Trophoblast cell (in vitro differentiated cells and primary cell): ENCODE results near the gene PHLPP1.
A peak's percentile ranks its signal among the peaks of the same experiment; 100 is the strongest.

Experiments used
- DNase-seq, 2 donors: peaks; one replicate each; pipeline ENCODE4 v3.0.0-alpha.2; 2016
- H2AFZ ChIP-seq: 2 replicates; pipeline ENCODE4 v1.6.1; 2013; ENCODE audit warnings: low read length, moderate library complexity, mild to moderate bottlenecking; ENCODE audit not compliant: insufficient read depth, poor library complexity
- H2AK5ac ChIP-seq: 2 replicates; pipeline ENCODE4 v1.6.1; 2013; ENCODE audit warnings: mild to moderate bottlenecking, low read length
- H2BK120ac ChIP-seq: 2 replicates; pipeline ENCODE4 v1.6.1; 2013; ENCODE audit warnings: low read length, mild to moderate bottlenecking, moderate library complexity; ENCODE audit not compliant: insufficient read depth, poor library complexity
- H2BK12ac ChIP-seq: 2 replicates; pipeline ENCODE4 v1.6.1; 2013; ENCODE audit warnings: mild to moderate bottlenecking, low read length, moderate library complexity
- H2BK5ac ChIP-seq: 2 replicates; pipeline ENCODE4 v1.6.1; 2013; ENCODE audit warnings: low read length, low read depth, moderate library complexity, mild to moderate bottlenecking; ENCODE audit not compliant: poor library complexity
- H3K14ac ChIP-seq: 2 replicates; pipeline ENCODE4 v1.6.1; 2013; ENCODE audit warnings: mild to moderate bottlenecking, low read length
- H3K18ac ChIP-seq: 2 replicates; pipeline ENCODE4 v1.6.1; 2013; ENCODE audit warnings: mild to moderate bottlenecking, low read length
- H3K23ac ChIP-seq: 2 replicates; pipeline ENCODE4 v1.6.1; 2013; ENCODE audit warnings: low read length
- H3K27ac ChIP-seq: 2 replicates; pipeline ENCODE4 v1.5.1; 2013; ENCODE audit warnings: low read depth, mild to moderate bottlenecking, inconsistent platforms, low read length, moderate library complexity
- H3K27me3 ChIP-seq: 2 replicates; pipeline ENCODE4 v1.6.1; 2013; ENCODE audit warnings: inconsistent platforms, mild to moderate bottlenecking, low read length, moderate library complexity; ENCODE audit not compliant: insufficient read depth
- H3K36me3 ChIP-seq, 2 experiments: 1 replicate in 1 of 2; 2 replicates in 1 of 2; pipeline ENCODE4 v1.6.1; 2013; ENCODE audit warnings: low read length in 2 of 2, mild to moderate bottlenecking in 2 of 2, moderate library complexity in 1 of 2; ENCODE audit not compliant: insufficient read depth in 2 of 2, control insufficient read depth in 1 of 2
- H3K4ac ChIP-seq: 2 replicates; pipeline ENCODE4 v1.6.1; 2013; ENCODE audit warnings: low read depth, mild to moderate bottlenecking, low read length, moderate library complexity
- H3K4me1 ChIP-seq, 2 experiments: 1 replicate in 1 of 2; 2 replicates in 1 of 2; pipeline ENCODE4 v1.6.1; 2013; ENCODE audit warnings: low read length in 2 of 2, mild to moderate bottlenecking in 2 of 2, moderate library complexity in 1 of 2; ENCODE audit not compliant: insufficient read depth in 2 of 2, control insufficient read depth in 1 of 2
- H3K4me2 ChIP-seq: 2 replicates; pipeline ENCODE4 v1.6.1; 2013; ENCODE audit warnings: inconsistent platforms, mild to moderate bottlenecking, low read length, moderate library complexity
- H3K4me3 ChIP-seq: 2 replicates; pipeline ENCODE4 v1.5.1; 2013; ENCODE audit warnings: mild to moderate bottlenecking, low read depth, low read length, inconsistent platforms
- H3K79me1 ChIP-seq: one replicate; pipeline ENCODE4 v1.6.1; 2013; ENCODE audit warnings: low read length
- H3K79me2 ChIP-seq: 2 replicates; pipeline ENCODE4 v1.6.1; 2013; ENCODE audit warnings: low read length, mild to moderate bottlenecking; ENCODE audit not compliant: control insufficient read depth, insufficient read depth, poor library complexity
- H3K9ac ChIP-seq: 2 replicates; pipeline ENCODE4 v1.6.1; 2013; ENCODE audit warnings: mild to moderate bottlenecking, low read length
- H3K9me3 ChIP-seq: 2 replicates; pipeline ENCODE4 v1.6.1; 2013; ENCODE audit warnings: low read depth, mild to moderate bottlenecking, control low read depth, inconsistent platforms, low read length; ENCODE audit not compliant: insufficient read depth
- H4K12ac ChIP-seq: 2 replicates; pipeline ENCODE4 v1.6.1; 2013; ENCODE audit warnings: low read depth, mild to moderate bottlenecking, low read length, moderate library complexity
- H4K8ac ChIP-seq: 2 replicates; pipeline ENCODE4 v1.6.1; 2013; ENCODE audit warnings: low read depth, mild to moderate bottlenecking, low read length, moderate library complexity
- H4K91ac ChIP-seq: one replicate; pipeline ENCODE4 v1.6.1; 2013; ENCODE audit warnings: low read depth, mild to moderate bottlenecking, low read length, moderate library complexity
- WGBS: extraction: QIAGEN DNeasy Blood & Tissue Kit; methylation state at CpG from one replicate; pipeline ENCODE4 v1.1.7; 2013; ENCODE audit warnings: missing lambda C conversion rate; ENCODE audit not compliant: insufficient read length, insufficient coverage; ENCODE audit errors: extremely low coverage; 5-methylcytosine and 5-hydroxymethylcytosine counted together

The PHLPP1 gene

GRCh38 chr18:62729487-62730386 is 14.4 kb downstream of the PHLPP1 start:
- no peaks in the 10 kb centered on the region for H3K79me2 ChIP-seq
- H4K91ac ChIP-seq = no peak overlapping the region
- no peak overlapping the region for H2BK120ac ChIP-seq
- H4K12ac ChIP-seq = no peak overlapping the region
- no peak overlapping the region for H3K27ac ChIP-seq
- H2AFZ ChIP-seq = no peak overlapping the region
- peak overlapping the region; percentile 76 for H3K4ac ChIP-seq
- no peak overlapping the region for H3K4me2 ChIP-seq
- H2BK5ac ChIP-seq = no peak overlapping the region
- H4K8ac ChIP-seq = no peak overlapping the region
- no peaks in the 10 kb centered on the region for H3K36me3 ChIP-seq
- no peak overlapping the region for H3K18ac ChIP-seq
- WGBS = no CpG with 5 or more reads among the region's 13 CpGs
- no peak overlapping the region for H2AK5ac ChIP-seq
- no peak overlapping the region for H3K9ac ChIP-seq
- H3K23ac ChIP-seq = no peak overlapping the region
- no peaks in the 10 kb centered on the region for H3K9me3 ChIP-seq
- peaks cover 0 to 4% of the 10 kb centered on the region in 2 experiments for H3K4me1 ChIP-seq
- H3K27me3 ChIP-seq = no peaks in the 10 kb centered on the region
- no peak overlapping the region for H3K14ac ChIP-seq
- no peak overlapping the region for H3K4me3 ChIP-seq
- no peak overlapping the region for H2BK12ac ChIP-seq
- H3K79me1 ChIP-seq = no peaks in the 10 kb centered on the region
- no peak for DNase-seq

- no peak overlapping the region for H3K18ac ChIP-seq
- H3K4me3 ChIP-seq = no peak overlapping the region
- no peaks in the 10 kb centered on the region for H3K36me3 ChIP-seq
- no peak overlapping the region for H4K12ac ChIP-seq
- no peak overlapping the region for H2BK5ac ChIP-seq
- no peak overlapping the region for H2BK12ac ChIP-seq
- H3K27ac ChIP-seq = no peak overlapping the region
- no peak overlapping the region for H3K4ac ChIP-seq
- no peak overlapping the region for H3K23ac ChIP-seq
- no CpG with 5 or more reads among the region's 3 CpGs for WGBS
- no peak for DNase-seq
- H2BK120ac ChIP-seq = no peak overlapping the region
- H3K9me3 ChIP-seq = no peaks in the 10 kb centered on the region
- no peak overlapping the region for H3K14ac ChIP-seq
- H3K4me2 ChIP-seq = no peak overlapping the region
- no peak overlapping the region for H4K8ac ChIP-seq
- no peaks in the 10 kb centered on the region for H3K79me1 ChIP-seq
- no peak overlapping the region for H4K91ac ChIP-seq
- no peak overlapping the region for H3K9ac ChIP-seq
- no peaks in the 10 kb centered on the region for H3K27me3 ChIP-seq
- H2AK5ac ChIP-seq = no peak overlapping the region
- H3K4me1 ChIP-seq = peaks cover 0 to 4% of the 10 kb centered on the region in 2 experiments
- no peak overlapping the region for H2AFZ ChIP-seq
- H3K79me2 ChIP-seq = no peaks in the 10 kb centered on the region
Observed at GRCh38 chr18:62730941-62731340, 15.6 kb downstream of the PHLPP1 start.

DNA sequence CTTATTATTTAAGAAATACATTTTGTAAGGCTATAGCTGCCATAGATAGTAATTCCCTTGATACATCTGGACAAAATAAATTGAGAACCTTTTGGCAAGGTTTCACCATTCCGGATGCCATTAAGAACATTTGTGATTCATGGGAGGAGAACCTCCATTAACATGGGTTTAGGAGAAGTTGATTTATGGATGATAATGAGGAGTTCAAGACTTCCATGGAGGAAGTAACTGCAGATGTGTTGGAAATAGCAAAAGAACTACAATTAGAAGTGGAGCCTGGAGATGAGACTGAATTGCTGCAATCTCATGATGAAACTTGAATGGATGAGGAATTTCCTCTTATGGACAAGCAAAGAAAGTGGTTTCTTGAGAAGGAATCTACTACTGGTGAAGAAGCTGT is 17.3 kb downstream of the PHLPP1 start:
- Histone ChIP-seq H3K36me3 (no peaks in the 10 kb centered on the region), H3K9ac (no peak overlapping the region), H2BK120ac (no peak overlapping the region), H3K27ac (no peak overlapping the region), H3K79me2 (no peaks in the 10 kb centered on the region), H4K8ac (no peak overlapping the region), H4K12ac (no peak overlapping the region), H3K4me2 (no peak overlapping the region), H3K79me1 (no peaks in the 10 kb centered on the region), H2BK12ac (no peak overlapping the region), H2AK5ac (no peak overlapping the region), H2AFZ (no peak overlapping the region), H3K4me1 (peaks cover 0 to 10% of the 10 kb centered on the region in 2 experiments), H3K27me3 (no peaks in the 10 kb centered on the region), H3K23ac (no peak overlapping the region), H2BK5ac (no peak overlapping the region), H3K14ac (no peak overlapping the region), H3K4ac (no peak overlapping the region), H3K9me3 (no peaks in the 10 kb centered on the region), H3K18ac (no peak overlapping the region), H4K91ac (no peak overlapping the region), H3K4me3 (no peak overlapping the region)
- WGBS = no CpG with 5 or more reads among the region's 1 CpG
- no peak for DNase-seq

- Histone ChIP-seq H3K4me1 (peaks cover 0 to 10% of the 10 kb centered on the region in 2 experiments), H3K18ac (no peak overlapping the region), H3K9ac (no peak overlapping the region), H3K36me3 (no peaks in the 10 kb centered on the region), H4K91ac (no peak overlapping the region), H3K23ac (no peak overlapping the region), H2BK12ac (no peak overlapping the region), H2BK120ac (no peak overlapping the region), H4K8ac (no peak overlapping the region), H2AK5ac (no peak overlapping the region), H4K12ac (no peak overlapping the region), H3K14ac (no peak overlapping the region), H3K4ac (no peak overlapping the region), H3K27ac (no peak overlapping the region), H3K79me1 (no peaks in the 10 kb centered on the region), H2BK5ac (no peak overlapping the region), H3K4me3 (no peak overlapping the region), H3K4me2 (no peak overlapping the region), H3K27me3 (no peaks in the 10 kb centered on the region), H2AFZ (no peak overlapping the region), H3K9me3 (no peaks in the 10 kb centered on the region), H3K79me2 (no peaks in the 10 kb centered on the region)
- WGBS = no CpG with 5 or more reads among the region's 1 CpG
- no peak for DNase-seq
Observed at GRCh38 chr18:62734290-62734689, 18.9 kb downstream of the PHLPP1 start.
